ENCODE data around the gene MAST4.
A peak's percentile ranks its signal among the peaks of the same experiment; 100 is the strongest.

Gene MAST4

DNA sequence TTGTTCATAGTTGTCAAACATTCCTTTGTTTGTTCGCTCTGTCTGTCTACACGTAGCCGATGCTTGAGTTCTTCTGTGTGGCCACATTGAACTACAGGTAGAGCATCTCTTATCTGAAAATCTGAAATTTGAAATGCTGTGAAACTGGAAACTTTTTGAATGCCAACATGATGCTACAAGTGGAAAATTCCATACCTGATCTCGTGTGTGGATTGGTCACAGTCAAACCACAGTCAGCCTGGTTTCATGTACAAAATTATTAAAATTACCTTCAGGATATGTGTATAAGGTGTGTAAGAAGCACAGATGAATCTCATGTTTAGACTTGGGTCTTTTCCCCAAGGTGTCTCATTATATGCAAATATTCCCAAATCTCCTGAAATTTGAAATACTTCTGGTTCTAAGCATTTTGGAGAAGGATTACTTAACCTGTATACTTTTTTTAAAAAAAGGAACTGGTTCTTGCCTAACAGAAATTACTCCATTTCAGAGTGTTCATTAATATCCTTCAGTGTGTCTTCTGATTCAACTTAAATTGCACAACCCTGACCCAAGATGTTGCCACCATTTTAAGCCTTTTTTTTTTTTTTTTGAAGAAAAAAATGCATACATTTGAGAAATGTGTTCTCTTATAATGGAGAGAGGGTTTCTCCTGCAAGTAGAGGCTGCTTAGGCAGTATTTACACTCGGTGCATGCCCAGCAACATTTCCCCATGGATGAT, 254.3 kb downstream of the MAST4 start:
- H3K4me3 ChIP-seq (ENCODE audit: low read depth, low read length), result peak overlapping the region; percentile 8
- no peak overlapping the region for H3K9ac ChIP-seq
- peaks cover 3% of the 10 kb centered on the region for H3K9me3 ChIP-seq (ENCODE audit: control insufficient read depth, low read length)
- no peaks in the 10 kb centered on the region for H3K27me3 ChIP-seq (ENCODE audit: control insufficient read depth, insufficient read depth, low read length)
- H3K36me3 ChIP-seq (ENCODE audit: control insufficient read depth, insufficient read depth, low read length), result no peaks in the 10 kb centered on the region
- peaks cover 42% of the 10 kb centered on the region for H3K79me2 ChIP-seq
- peak overlapping the region; percentile 40 for H3K4me2 ChIP-seq (ENCODE audit: low read length)
- peak overlapping the region; percentile 83 for H3K27ac ChIP-seq
- H3K4me1 ChIP-seq, result peaks cover 63% of the 10 kb centered on the region
- H2AFZ ChIP-seq, result no peak overlapping the region
- TF ChIP-seq, protein P1, sequence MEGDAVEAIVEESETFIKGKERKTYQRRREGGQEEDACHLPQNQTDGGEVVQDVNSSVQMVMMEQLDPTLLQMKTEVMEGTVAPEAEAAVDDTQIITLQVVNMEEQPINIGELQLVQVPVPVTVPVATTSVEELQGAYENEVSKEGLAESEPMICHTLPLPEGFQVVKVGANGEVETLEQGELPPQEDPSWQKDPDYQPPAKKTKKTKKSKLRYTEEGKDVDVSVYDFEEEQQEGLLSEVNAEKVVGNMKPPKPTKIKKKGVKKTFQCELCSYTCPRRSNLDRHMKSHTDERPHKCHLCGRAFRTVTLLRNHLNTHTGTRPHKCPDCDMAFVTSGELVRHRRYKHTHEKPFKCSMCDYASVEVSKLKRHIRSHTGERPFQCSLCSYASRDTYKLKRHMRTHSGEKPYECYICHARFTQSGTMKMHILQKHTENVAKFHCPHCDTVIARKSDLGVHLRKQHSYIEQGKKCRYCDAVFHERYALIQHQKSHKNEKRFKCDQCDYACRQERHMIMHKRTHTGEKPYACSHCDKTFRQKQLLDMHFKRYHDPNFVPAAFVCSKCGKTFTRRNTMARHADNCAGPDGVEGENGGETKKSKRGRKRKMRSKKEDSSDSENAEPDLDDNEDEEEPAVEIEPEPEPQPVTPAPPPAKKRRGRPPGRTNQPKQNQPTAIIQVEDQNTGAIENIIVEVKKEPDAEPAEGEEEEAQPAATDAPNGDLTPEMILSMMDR (IDR thresholded peaks at IDR 0.05), result no peak

DNA sequence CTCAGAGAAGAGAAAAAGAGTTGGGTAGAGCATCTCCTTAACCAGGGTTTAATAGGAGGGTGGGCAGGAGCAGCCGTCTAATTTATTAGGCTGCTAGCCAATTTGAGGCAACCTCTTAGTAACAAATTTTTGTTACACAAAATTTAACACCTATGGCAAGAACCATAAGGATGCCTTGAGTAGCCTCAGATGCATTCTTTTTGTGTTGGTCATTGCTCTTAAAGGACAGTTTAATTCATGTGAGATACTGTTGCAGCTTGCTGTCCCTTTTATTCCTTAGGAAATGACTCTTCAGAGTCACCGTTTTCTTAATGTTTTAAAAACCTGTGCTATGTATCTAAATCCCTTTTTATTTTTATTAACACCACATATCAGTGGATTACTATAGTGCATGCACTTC, 255.1 kb downstream of the MAST4 start:
- TF ChIP-seq, protein P1 (IDR thresholded peaks at IDR 0.05), result no peak
- H3K9me3 ChIP-seq (ENCODE audit: control insufficient read depth, low read length), result peaks cover 3% of the 10 kb centered on the region
- peaks cover 44% of the 10 kb centered on the region for H3K79me2 ChIP-seq
- no peak overlapping the region for H2AFZ ChIP-seq
- no peak overlapping the region for H3K9ac ChIP-seq
- H3K27me3 ChIP-seq (ENCODE audit: control insufficient read depth, insufficient read depth, low read length), result no peaks in the 10 kb centered on the region
- H3K36me3 ChIP-seq (ENCODE audit: control insufficient read depth, insufficient read depth, low read length), result no peaks in the 10 kb centered on the region
- H3K4me2 ChIP-seq (ENCODE audit: low read length), result peak overlapping the region; percentile 40
- H3K27ac ChIP-seq, result peak overlapping the region; percentile 83
- peak overlapping the region; percentile 6 for H3K4me3 ChIP-seq (ENCODE audit: low read depth, low read length)
- H3K4me1 ChIP-seq, result peaks cover 71% of the 10 kb centered on the region

DNA sequence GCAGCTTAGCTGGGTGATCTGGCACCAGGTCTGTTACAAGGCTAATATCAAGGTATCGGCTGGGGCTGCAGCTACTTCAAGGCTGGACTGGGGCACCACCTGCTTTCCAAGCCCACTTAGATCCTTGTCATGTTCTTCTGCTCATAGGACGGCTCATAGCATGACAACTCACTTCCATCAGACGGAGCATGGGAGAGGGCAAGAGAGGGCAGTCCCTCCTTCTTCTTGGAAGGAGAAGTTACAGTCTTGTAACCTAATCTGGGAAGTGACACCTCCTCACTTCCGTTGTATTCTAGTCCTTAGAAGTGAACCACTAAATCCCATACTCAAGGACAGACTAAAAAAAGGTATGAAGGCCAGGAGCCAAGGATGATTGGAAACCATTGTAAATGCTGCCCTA, 258.2 kb downstream of the MAST4 start:
- Histone ChIP-seq H3K9me3 (ENCODE audit: control insufficient read depth, low read length) (no peaks in the 10 kb centered on the region), H3K27me3 (ENCODE audit: control insufficient read depth, insufficient read depth, low read length) (no peaks in the 10 kb centered on the region), H3K36me3 (ENCODE audit: control insufficient read depth, insufficient read depth, low read length) (no peaks in the 10 kb centered on the region), H3K27ac (peak overlapping the region; percentile 71), H3K4me3 (ENCODE audit: low read depth, low read length) (no peak overlapping the region), H3K9ac (no peak overlapping the region), H3K4me1 (peaks cover 68% of the 10 kb centered on the region), H2AFZ (no peak overlapping the region), H3K79me2 (peaks cover 37% of the 10 kb centered on the region), H3K4me2 (ENCODE audit: low read length) (no peak overlapping the region)
- TF ChIP-seq, protein P1 (IDR thresholded peaks at IDR 0.05), result no peak

DNA sequence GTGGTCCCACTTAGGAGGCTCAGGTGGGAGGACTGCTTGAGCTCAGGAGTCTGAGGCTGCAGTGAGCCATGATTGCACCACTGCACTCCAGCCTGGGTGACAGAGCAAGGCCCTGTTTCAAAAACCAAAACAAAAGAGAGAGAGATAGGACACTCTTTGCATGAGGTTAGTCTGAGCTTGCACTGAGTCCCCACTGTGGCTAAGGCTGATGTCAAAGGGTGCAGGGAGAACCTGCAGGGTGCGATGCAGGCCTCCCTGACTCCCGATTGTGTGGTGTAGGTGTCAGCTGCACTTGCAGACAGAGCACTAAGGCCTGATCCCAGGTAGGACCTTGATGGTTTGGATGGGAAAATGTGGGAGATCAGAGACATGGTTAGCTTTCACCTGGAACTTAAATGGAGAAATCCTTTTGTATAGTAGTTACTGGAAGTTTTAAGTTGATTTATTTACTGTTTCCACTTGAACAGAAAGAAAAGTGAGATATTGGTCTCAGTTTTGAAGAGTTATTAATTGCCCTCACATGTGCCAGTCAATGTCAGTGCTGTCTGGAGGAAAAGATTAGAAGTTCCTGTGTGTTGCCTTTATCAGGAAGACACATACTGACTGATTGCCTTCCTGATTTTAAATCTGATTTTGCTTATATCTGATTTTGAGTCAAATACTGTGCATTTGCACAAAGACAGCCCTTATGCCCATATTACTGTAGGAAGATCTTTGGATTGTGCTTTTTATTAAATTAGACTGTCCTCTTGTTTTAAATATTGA, 260.0 kb downstream of the MAST4 start:
- Histone ChIP-seq H2AFZ (no peak overlapping the region), H3K9me3 (ENCODE audit: control insufficient read depth, low read length) (no peaks in the 10 kb centered on the region), H3K4me3 (ENCODE audit: low read depth, low read length) (no peak overlapping the region), H3K79me2 (peaks cover 40% of the 10 kb centered on the region), H3K27ac (peak overlapping the region; percentile 71), H3K4me2 (ENCODE audit: low read length) (peak overlapping the region; percentile 24), H3K9ac (no peak overlapping the region), H3K4me1 (peaks cover 70% of the 10 kb centered on the region), H3K36me3 (ENCODE audit: control insufficient read depth, insufficient read depth, low read length) (no peaks in the 10 kb centered on the region), H3K27me3 (ENCODE audit: control insufficient read depth, insufficient read depth, low read length) (no peaks in the 10 kb centered on the region)
- TF ChIP-seq, protein P1 (IDR thresholded peaks at IDR 0.05), result no peak
